ENCODE measurements around the gene SH3GLB2.

DNA sequence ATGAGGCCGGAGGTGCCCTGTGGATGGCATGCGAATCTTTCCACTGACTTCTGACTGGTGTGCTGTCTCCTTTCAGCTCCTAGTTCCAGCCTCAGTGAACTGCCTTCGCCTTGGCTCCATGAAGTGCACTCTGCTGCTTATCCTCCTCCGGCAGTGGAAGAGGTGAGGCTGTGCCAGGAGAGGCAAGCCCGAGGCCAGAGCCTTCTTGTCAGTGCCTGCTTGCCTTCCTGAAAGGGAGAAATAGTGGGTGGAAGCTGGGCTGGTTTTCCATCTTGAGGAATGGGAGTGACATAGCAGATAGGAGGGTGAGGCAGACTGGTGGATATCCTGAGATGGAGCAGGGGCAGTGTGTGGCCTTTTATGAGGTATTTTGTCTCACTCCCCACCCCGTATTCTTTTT, 29.7 kb downstream of the SH3GLB2 start:
- TF ChIP-seq CTCF (IDR thresholded peaks at IDR 0.05 in 4 of 5, conservative IDR thresholded peaks at IDR 0.05 in 1 of 5) (no peak), POLR2A (IDR thresholded peaks at IDR 0.05) (no peak)
